GM12878 (cell line): ENCODE measurements around the gene ADAMTS2. TPM values are rescaled to one million over a fixed set of nuclear protein-coding genes. Genes with fewer than 3 reads are reported as not detected.

Experiments used
- ATAC-seq: fragments of 200-7000 bp; cut with Tn5 transposase; 3 replicates; pipeline ENCODE4 v1.9.1; 2020; ENCODE audit warnings: mild to moderate bottlenecking, moderate library complexity
- BruUV-seq: library from RNA; stranded (reverse); fragments of 400-500 nt; replicated peaks from 2 replicates; lab custom pipeline; 2021; lab: Mats Ljungman, UMichigan
- CTCF ChIA-PET: fragments of 300-600 bp; sonication (Branson Sonifier 250); formaldehyde crosslinking; extraction: SDS; loops from one replicate; lab custom pipeline; 2021; ENCODE audit warnings: inconsistent platforms; lab: Yijun Ruan, JAX
- POLR2A ChIA-PET: fragments of 350-600 bp; formaldehyde crosslinking; extraction: SDS; loops from one replicate; lab custom pipeline; 2021; ENCODE audit warnings: inconsistent platforms; lab: Charles Lee
- RAD21 ChIA-PET: fragments of 300-600 bp; sonication (Branson Sonifier 250); formaldehyde crosslinking; loops from one replicate; lab custom pipeline; 2023; ENCODE audit warnings: antibody characterized with exemption; ENCODE audit not compliant: unreplicated experiment; lab: Charles Lee
- SMC1A ChIA-PET: fragments of 300-600 bp; sonication (Branson Sonifier 250); formaldehyde crosslinking; loops from one replicate; lab custom pipeline; 2023; ENCODE audit not compliant: unreplicated experiment, uncharacterized antibody; lab: Charles Lee
- DNase-seq: peaks from one replicate; pipeline ENCODE4 v3.0.0-alpha.2; 2011; ENCODE audit warnings: low read depth, low spot score
- FAIRE-seq: peaks from 3 replicates; lab custom pipeline; 2011; peaks lifted over from hg19 to GRCh38; lab: Jason Lieb, UNC
- H2AFZ ChIP-seq: 2 replicates; pipeline ENCODE4 v1.6.0; 2011; ENCODE audit warnings: low read depth, low read length, control low read depth; ENCODE audit not compliant: control insufficient read depth
- H3K27ac ChIP-seq: 2 replicates; pipeline ENCODE4 v1.5.1; 2011; ENCODE audit warnings: control low read depth; ENCODE audit not compliant: control insufficient read depth, insufficient read depth
- H3K27me3 ChIP-seq, 2 experiments: replicated peaks in 1 of 2; 2 replicates each; pipeline versions ENCODE4 v1.6.0 to v1.6.1; 2011; ENCODE audit warnings: low read length in 1 of 2; ENCODE audit not compliant: control insufficient read depth in 2 of 2, insufficient read depth in 2 of 2
- H3K36me3 ChIP-seq, 2 experiments: 2 replicates each; pipeline ENCODE4 v1.5.1; 2011; ENCODE audit warnings: low read length in 1 of 2; ENCODE audit not compliant: control insufficient read depth in 2 of 2, insufficient read depth in 2 of 2
- H3K4me1 ChIP-seq: 2 replicates; pipeline ENCODE4 v1.6.1; 2011; ENCODE audit warnings: mild to moderate bottlenecking, low read length, moderate library complexity, mixed read lengths; ENCODE audit not compliant: control insufficient read depth, insufficient read depth
- H3K4me2 ChIP-seq: 2 replicates; pipeline ENCODE4 v1.6.0; 2011; ENCODE audit warnings: control low read depth; ENCODE audit not compliant: control insufficient read depth, insufficient read depth
- H3K4me3 ChIP-seq: fragments of 200-600 bp; sonication (generic); 2 replicates; pipeline ENCODE4 v1.5.1; 2016
- H3K79me2 ChIP-seq: 2 replicates; pipeline ENCODE4 v1.6.0; 2011; ENCODE audit warnings: low read length; ENCODE audit not compliant: control insufficient read depth, insufficient read depth
- H3K9ac ChIP-seq: 2 replicates; pipeline ENCODE4 v1.8.0; 2011; ENCODE audit warnings: low read length, control low read depth, mixed read lengths; ENCODE audit not compliant: control insufficient read depth, insufficient read depth
- H3K9me3 ChIP-seq: replicated peaks from 3 replicates; pipeline ENCODE4 v1.5.1; 2011; ENCODE audit warnings: mild to moderate bottlenecking, low read length; ENCODE audit not compliant: control insufficient read depth, insufficient read depth
- H4K20me1 ChIP-seq: 2 replicates; pipeline ENCODE4 v1.6.0; 2011; ENCODE audit not compliant: control insufficient read depth, insufficient read depth
- BCLAF1 ChIP-seq: fragments of 450-650 bp; IDR thresholded peaks from 2 replicates; pipeline ENCODE4 v1.6.1; 2017; ENCODE audit warnings: antibody characterized with exemption, mild to moderate bottlenecking, moderate library complexity
- BMI1 ChIP-seq: fragments of 450-650 bp; IDR thresholded peaks from 2 replicates; pipeline ENCODE4 v1.6.1; 2016; ENCODE audit warnings: mild to moderate bottlenecking, moderate library complexity, borderline replicate concordance
- DPF2 ChIP-seq: fragments of 450-650 bp; IDR thresholded peaks from 2 replicates; pipeline ENCODE4 v1.6.1; 2017; ENCODE audit warnings: mild to moderate bottlenecking
- EED ChIP-seq: sonication (generic); IDR thresholded peaks from 2 replicates; pipeline ENCODE4 v1.6.1; 2016; ENCODE audit warnings: antibody characterized with exemption, low read depth
- ETV6 ChIP-seq, 2 experiments: fragments of 450-650 bp in 1 of 2; IDR thresholded peaks in 1 of 2; conservative IDR thresholded peaks in 1 of 2; 2 replicates each; pipeline ENCODE4 v1.6.1; 2014; ENCODE audit warnings: antibody characterized with exemption in 1 of 2, borderline replicate concordance in 1 of 2, low read depth in 1 of 2, mild to moderate bottlenecking in 1 of 2, moderate library complexity in 1 of 2
- KDM1A ChIP-seq: fragments of 200-600 bp; sonication (generic); IDR thresholded peaks from 2 replicates; pipeline ENCODE4 v1.6.1; 2016; ENCODE audit warnings: borderline replicate concordance
- KLF5 ChIP-seq: fragments of 450-650 bp; IDR thresholded peaks from 2 replicates; pipeline ENCODE4 v1.6.1; 2014; ENCODE audit warnings: mild to moderate bottlenecking; ENCODE audit not compliant: partially characterized antibody
- POLR2AphosphoS5 ChIP-seq: IDR thresholded peaks from 2 replicates; pipeline ENCODE4 v1.6.1; 2011; ENCODE audit warnings: mild to moderate bottlenecking, low read length, inconsistent platforms
- SMAD1 ChIP-seq: fragments of 450-650 bp; IDR thresholded peaks from 2 replicates; pipeline ENCODE4 v1.6.1; 2018; ENCODE audit warnings: mild to moderate bottlenecking, low read depth; ENCODE audit not compliant: partially characterized antibody
- SUPT20H ChIP-seq: IDR thresholded peaks from 2 replicates; pipeline ENCODE4 v1.6.1; 2011; ENCODE audit warnings: low read depth, mild to moderate bottlenecking, low read length, moderate library complexity, borderline replicate concordance; ENCODE audit not compliant: control insufficient read depth
- SUZ12 ChIP-seq: fragments of 200-600 bp; sonication (generic); IDR thresholded peaks from one replicate; pipeline ENCODE4 v1.6.1; 2018; ENCODE audit warnings: antibody characterized with exemption, mild to moderate bottlenecking; ENCODE audit not compliant: unreplicated experiment
- ZNF274 ChIP-seq: IDR thresholded peaks from one replicate; pipeline ENCODE4 v1.8.0; 2011; ENCODE audit not compliant: insufficient read length, insufficient read depth
- whole genome bisulfite sequencing: methylation state at CpG from one replicate; pipeline ENCODE4 v1.1.6; 2016; ENCODE audit warnings: low lambda C conversion rate; ENCODE audit not compliant: insufficient replicate concordance, insufficient coverage; ENCODE audit errors: missing lambda C conversion rate; 5-methylcytosine and 5-hydroxymethylcytosine counted together
- in situ Hi-C: fragments of 300-500 bp; cut with MboI; formaldehyde crosslinking; loops from 9 replicates; pipeline ENCODE4 v1.14.3; 2018; ENCODE audit warnings: mixed read lengths
- intact Hi-C: fragments of 100-400 bp; cut with micrococcal nuclease; formaldehyde crosslinking; loops from one replicate; pipeline ENCODE4 v1.14.2; 2022; ENCODE audit not compliant: unreplicated experiment
- polyA plus RNA-seq, 11 experiments: library from polyadenylated mRNA; depleted of rRNA in 4 of 11; unstranded in 6 of 11; stranded (reverse) in 5 of 11; fragments of >200 nt; fragmentation: Nextera tagmentation in 4 of 11; fragmentation: Illumina TruSeq in 1 of 11; extraction: Ambion mirVana in 4 of 11; extraction: Trizol in 1 of 11; gene quantifications; 1 replicate in 1 of 11; 2 replicates in 10 of 11; pipeline versions ENCODE4 v1.2.1 to v1.2.3, GENCODE V29; 2011 to 2016; ENCODE audit warnings: inconsistent platforms in 2 of 11, missing spikeins in 2 of 11, low read depth in 1 of 11
- total RNA-seq, 4 experiments: library from RNA; depleted of rRNA in 3 of 4; stranded (reverse); fragments of >200 nt in 3 of 4; fragmentation: Illumina TruSeq in 1 of 4; extraction: Trizol in 1 of 4; gene quantifications; 2 replicates each; pipeline versions ENCODE4 v1.2.1 to v1.2.3, GENCODE V29; 2013 to 2021
- TF ChIP-seq, protein P1 (sequence below): fragments of 450-650 bp; formaldehyde crosslinking; IDR thresholded peaks from 2 replicates; pipeline ENCODE4 v1.4.0; 2022; ENCODE audit warnings: mild to moderate bottlenecking, moderate library complexity
- TF ChIP-seq, protein P2 (sequence below): IDR thresholded peaks from 2 replicates; pipeline ENCODE4 v1.6.1; 2012; ENCODE audit warnings: low read length, inconsistent platforms

ADAMTS2 gene
- total and polyA plus RNA-seq, 10 of the 15 experiments (the other 5 are each of a cell fraction or from before 2014, with no cell fraction given), result 0.03 to 0.05 TPM; not detected in 8

- TF ChIP-seq, protein P1, sequence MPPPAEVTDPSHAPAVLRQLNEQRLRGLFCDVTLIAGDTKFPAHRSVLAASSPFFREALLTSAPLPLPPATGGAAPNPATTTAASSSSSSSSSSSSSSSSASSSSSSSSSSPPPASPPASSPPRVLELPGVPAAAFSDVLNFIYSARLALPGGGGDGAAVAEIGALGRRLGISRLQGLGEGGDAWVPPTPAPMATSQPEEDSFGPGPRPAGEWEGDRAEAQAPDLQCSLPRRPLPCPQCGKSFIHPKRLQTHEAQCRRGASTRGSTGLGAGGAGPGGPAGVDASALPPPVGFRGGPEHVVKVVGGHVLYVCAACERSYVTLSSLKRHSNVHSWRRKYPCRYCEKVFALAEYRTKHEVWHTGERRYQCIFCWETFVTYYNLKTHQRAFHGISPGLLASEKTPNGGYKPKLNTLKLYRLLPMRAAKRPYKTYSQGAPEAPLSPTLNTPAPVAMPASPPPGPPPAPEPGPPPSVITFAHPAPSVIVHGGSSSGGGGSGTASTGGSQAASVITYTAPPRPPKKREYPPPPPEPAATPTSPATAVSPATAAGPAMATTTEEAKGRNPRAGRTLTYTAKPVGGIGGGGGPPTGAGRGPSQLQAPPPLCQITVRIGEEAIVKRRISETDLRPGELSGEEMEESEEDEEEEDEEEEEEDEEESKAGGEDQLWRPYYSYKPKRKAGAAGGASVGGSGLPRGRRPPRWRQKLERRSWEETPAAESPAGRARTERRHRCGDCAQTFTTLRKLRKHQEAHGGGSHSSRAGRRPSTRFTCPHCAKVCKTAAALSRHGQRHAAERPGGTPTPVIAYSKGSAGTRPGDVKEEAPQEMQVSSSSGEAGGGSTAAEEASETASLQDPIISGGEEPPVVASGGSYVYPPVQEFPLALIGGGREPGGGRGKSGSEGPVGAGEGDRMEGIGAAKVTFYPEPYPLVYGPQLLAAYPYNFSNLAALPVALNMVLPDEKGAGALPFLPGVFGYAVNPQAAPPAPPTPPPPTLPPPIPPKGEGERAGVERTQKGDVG (CRISPR knock-in tag), result no peak
- no peak for TF ChIP-seq SUZ12
- no peak for TF ChIP-seq DPF2
Measured at GRCh38 chr5:179138568-179138925, 206.7 kb downstream of the ADAMTS2 start (continued).

GRCh38 chr5:179137643-179138567 lies 207.4 kb downstream of the ADAMTS2 start:
- RAD21 ChIA-PET, result no interaction called here
- no peak overlapping the region for H3K9ac ChIP-seq
- 52% methylated on average over 33 of the region's 33 CpGs for WGBS
- no TSS peak for BruUV-seq
- H3K9me3 ChIP-seq, result peaks cover 1% of the 10 kb centered on the region; the same call in 1 of the 3 replicates
- no peak for FAIRE-seq
- H3K4me3 ChIP-seq, result no peak overlapping the region
- no peak overlapping the region for H3K4me2 ChIP-seq
- H3K36me3 ChIP-seq, result no peaks in the 10 kb centered on the region
- H3K4me1 ChIP-seq, result no peaks in the 10 kb centered on the region
- in situ Hi-C loops (no loop called here), intact Hi-C loops (no loop called here)
- POLR2A ChIA-PET, result no interaction called here
- ATAC-seq, result no peak
- no peaks in the 10 kb centered on the region for H4K20me1 ChIP-seq
- H3K79me2 ChIP-seq, result no peaks in the 10 kb centered on the region
- DNase-seq, result no peak
- no peak overlapping the region for H3K27ac ChIP-seq
- no peak overlapping the region for H2AFZ ChIP-seq
- SMC1A ChIA-PET, result no interaction called here
- CTCF ChIA-PET, result no interaction called here
- no peaks in the 10 kb centered on the region for H3K27me3 ChIP-seq
- TF ChIP-seq SUPT20H (no peak), ETV6 (conservative IDR thresholded peaks at IDR 0.05 in 1 of 2, IDR thresholded peaks at IDR 0.05 in 1 of 2; ENCODE audit: borderline replicate concordance in 1 of 2, low read depth in 1 of 2) (no peak), EED (no peak), SMAD1 (no peak), KLF5 (no peak), BMI1 (no peak), KDM1A (no peak), ZNF274 (no peak), BCLAF1 (no peak), POLR2AphosphoS5 (no peak)
- TF ChIP-seq, protein P2, sequence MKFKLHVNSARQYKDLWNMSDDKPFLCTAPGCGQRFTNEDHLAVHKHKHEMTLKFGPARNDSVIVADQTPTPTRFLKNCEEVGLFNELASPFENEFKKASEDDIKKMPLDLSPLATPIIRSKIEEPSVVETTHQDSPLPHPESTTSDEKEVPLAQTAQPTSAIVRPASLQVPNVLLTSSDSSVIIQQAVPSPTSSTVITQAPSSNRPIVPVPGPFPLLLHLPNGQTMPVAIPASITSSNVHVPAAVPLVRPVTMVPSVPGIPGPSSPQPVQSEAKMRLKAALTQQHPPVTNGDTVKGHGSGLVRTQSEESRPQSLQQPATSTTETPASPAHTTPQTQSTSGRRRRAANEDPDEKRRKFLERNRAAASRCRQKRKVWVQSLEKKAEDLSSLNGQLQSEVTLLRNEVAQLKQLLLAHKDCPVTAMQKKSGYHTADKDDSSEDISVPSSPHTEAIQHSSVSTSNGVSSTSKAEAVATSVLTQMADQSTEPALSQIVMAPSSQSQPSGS, result no peak
